Osteoblast (primary cell): Measurements from ENCODE around the gene DHX8. TPM values are rescaled to one million over a fixed set of nuclear protein-coding genes. Genes with fewer than 3 reads are reported as not detected.
"Not testable (repeated sequence)": the region's sequence is repeated elsewhere in the genome, so short reads cannot be mapped to it uniquely, and the experiment has no call there.

Experiments used
- DNase-seq: peaks from one replicate; pipeline ENCODE4 v3.0.0; 2011; ENCODE audit warnings: low spot score, mixed read lengths; ENCODE audit not compliant: insufficient read length; ENCODE audit errors: missing footprints
- H2AFZ ChIP-seq: 2 replicates; pipeline ENCODE4 v1.6.0; 2011; ENCODE audit warnings: mild to moderate bottlenecking, low read length
- H3K27ac ChIP-seq: 2 replicates; pipeline ENCODE4 v1.5.1; 2011; ENCODE audit warnings: mild to moderate bottlenecking, low read depth, low read length, moderate library complexity
- H3K27me3 ChIP-seq: 2 replicates; pipeline ENCODE4 v1.6.0; 2012; ENCODE audit warnings: mild to moderate bottlenecking, control low read depth, inconsistent platforms, low read length, moderate library complexity; ENCODE audit not compliant: insufficient read depth
- H3K36me3 ChIP-seq: 2 replicates; pipeline ENCODE4 v1.5.1; 2011; ENCODE audit warnings: mild to moderate bottlenecking, low read length, control low read depth, moderate library complexity; ENCODE audit not compliant: insufficient read depth
- H3K4me1 ChIP-seq: 2 replicates; pipeline ENCODE4 v1.5.1; 2011; ENCODE audit warnings: mild to moderate bottlenecking, low read length, control low read depth, moderate library complexity; ENCODE audit not compliant: insufficient read depth
- H3K4me2 ChIP-seq: 2 replicates; pipeline ENCODE4 v1.6.0; 2011; ENCODE audit warnings: mild to moderate bottlenecking, low read length; ENCODE audit not compliant: insufficient read depth
- H3K4me3 ChIP-seq: fragments of 200-600 bp; sonication (generic); 3 replicates; pipeline ENCODE4 v1.5.1; 2012; ENCODE audit warnings: mild to moderate bottlenecking, low read length, inconsistent platforms; ENCODE audit not compliant: insufficient read depth
- H3K79me2 ChIP-seq: 2 replicates; pipeline ENCODE4 v1.6.0; 2012; ENCODE audit warnings: mild to moderate bottlenecking, low read length, control low read depth, inconsistent platforms; ENCODE audit not compliant: insufficient read depth
- H3K9me3 ChIP-seq: 2 replicates; pipeline ENCODE4 v1.5.1; 2011; ENCODE audit warnings: low read depth, low read length, control low read depth
- H4K20me1 ChIP-seq: 2 replicates; pipeline ENCODE4 v1.6.0; 2012; ENCODE audit warnings: mild to moderate bottlenecking, low read length, control low read depth; ENCODE audit not compliant: insufficient read depth
- total RNA-seq: library from RNA; depleted of rRNA; stranded (reverse); fragments of >200 nt; gene quantifications from 2 replicates; pipeline ENCODE4 v1.2.3, GENCODE V29; 2012
- TF ChIP-seq, protein P1 (sequence below): IDR thresholded peaks from 2 replicates; pipeline ENCODE4 v1.5.1; 2011; ENCODE audit warnings: mild to moderate bottlenecking, low read depth, low read length, moderate library complexity; ENCODE audit errors: extremely low read depth

DHX8 gene
- total RNA-seq, 1 donor = 42.3 TPM

DNA sequence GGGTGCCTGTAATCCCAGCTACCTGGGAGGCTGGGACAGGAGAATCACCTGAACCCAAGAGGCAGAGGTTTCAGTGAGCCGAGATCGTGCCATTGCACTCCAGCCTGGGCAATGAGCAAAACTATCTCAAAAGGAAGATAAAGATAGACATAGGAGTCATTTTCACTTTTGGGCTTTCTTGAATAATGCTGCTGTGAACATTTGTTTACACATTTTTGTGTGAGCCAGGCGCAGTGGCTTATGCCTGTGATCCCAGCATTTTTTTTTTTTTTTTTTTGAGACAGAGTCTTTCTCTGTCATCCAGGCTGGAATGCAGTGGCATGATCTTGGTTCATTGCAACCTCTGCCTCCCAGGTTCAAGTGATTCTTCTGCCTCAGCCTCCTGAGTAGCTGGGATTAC is 27.4 kb downstream of the DHX8 start:
- DNase-seq, H3K4me3 ChIP-seq, H3K4me1 ChIP-seq, H3K27me3 ChIP-seq, H3K79me2 ChIP-seq, H3K27ac ChIP-seq, H2AFZ ChIP-seq, H4K20me1 ChIP-seq, H3K4me2 ChIP-seq, H3K9me3 ChIP-seq: not testable (repeated sequence)
- H3K36me3 ChIP-seq = peaks cover 48% of the 10 kb centered on the region

DNA sequence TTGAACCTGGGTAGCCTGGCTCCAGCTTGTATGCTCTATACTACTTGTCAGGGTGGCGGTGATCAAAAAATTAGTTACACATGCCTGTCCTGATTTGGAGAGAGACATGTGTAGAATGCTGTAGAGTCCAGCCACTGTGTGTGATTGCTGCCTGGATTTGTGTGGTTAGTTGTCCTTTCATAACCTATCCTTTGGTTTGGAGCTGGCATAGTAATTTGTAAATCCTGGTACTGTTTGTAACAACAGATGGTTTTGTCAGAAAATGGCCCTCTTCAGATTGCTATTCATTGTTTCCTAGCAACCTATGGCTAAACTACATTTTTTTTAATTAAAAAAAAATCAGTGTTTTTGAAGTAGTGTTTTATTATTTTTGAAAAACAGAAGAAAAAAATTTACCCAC is 31.9 kb downstream of the DHX8 start:
- H3K36me3 ChIP-seq = peaks cover 41% of the 10 kb centered on the region
- H3K9me3 ChIP-seq = no peaks in the 10 kb centered on the region
- H3K27me3 ChIP-seq = no peaks in the 10 kb centered on the region
- H3K27ac ChIP-seq = peak overlapping the region; percentile 87
- H3K79me2 ChIP-seq = no peaks in the 10 kb centered on the region
- no peak for DNase-seq
- peaks cover 13% of the 10 kb centered on the region for H4K20me1 ChIP-seq
- H3K4me3 ChIP-seq = no peak overlapping the region
- no peak overlapping the region for H3K4me2 ChIP-seq
- H3K4me1 ChIP-seq = peaks cover 20% of the 10 kb centered on the region
- no peak overlapping the region for H2AFZ ChIP-seq
- TF ChIP-seq, protein P1, sequence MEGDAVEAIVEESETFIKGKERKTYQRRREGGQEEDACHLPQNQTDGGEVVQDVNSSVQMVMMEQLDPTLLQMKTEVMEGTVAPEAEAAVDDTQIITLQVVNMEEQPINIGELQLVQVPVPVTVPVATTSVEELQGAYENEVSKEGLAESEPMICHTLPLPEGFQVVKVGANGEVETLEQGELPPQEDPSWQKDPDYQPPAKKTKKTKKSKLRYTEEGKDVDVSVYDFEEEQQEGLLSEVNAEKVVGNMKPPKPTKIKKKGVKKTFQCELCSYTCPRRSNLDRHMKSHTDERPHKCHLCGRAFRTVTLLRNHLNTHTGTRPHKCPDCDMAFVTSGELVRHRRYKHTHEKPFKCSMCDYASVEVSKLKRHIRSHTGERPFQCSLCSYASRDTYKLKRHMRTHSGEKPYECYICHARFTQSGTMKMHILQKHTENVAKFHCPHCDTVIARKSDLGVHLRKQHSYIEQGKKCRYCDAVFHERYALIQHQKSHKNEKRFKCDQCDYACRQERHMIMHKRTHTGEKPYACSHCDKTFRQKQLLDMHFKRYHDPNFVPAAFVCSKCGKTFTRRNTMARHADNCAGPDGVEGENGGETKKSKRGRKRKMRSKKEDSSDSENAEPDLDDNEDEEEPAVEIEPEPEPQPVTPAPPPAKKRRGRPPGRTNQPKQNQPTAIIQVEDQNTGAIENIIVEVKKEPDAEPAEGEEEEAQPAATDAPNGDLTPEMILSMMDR = no peak

- Histone ChIP-seq H3K4me3 (no peak overlapping the region), H3K27ac (peak overlapping the region; percentile 87)
These were observed 33.4 kb downstream of the DHX8 start for GRCh38 chr17:43517161-43517560.

DNA sequence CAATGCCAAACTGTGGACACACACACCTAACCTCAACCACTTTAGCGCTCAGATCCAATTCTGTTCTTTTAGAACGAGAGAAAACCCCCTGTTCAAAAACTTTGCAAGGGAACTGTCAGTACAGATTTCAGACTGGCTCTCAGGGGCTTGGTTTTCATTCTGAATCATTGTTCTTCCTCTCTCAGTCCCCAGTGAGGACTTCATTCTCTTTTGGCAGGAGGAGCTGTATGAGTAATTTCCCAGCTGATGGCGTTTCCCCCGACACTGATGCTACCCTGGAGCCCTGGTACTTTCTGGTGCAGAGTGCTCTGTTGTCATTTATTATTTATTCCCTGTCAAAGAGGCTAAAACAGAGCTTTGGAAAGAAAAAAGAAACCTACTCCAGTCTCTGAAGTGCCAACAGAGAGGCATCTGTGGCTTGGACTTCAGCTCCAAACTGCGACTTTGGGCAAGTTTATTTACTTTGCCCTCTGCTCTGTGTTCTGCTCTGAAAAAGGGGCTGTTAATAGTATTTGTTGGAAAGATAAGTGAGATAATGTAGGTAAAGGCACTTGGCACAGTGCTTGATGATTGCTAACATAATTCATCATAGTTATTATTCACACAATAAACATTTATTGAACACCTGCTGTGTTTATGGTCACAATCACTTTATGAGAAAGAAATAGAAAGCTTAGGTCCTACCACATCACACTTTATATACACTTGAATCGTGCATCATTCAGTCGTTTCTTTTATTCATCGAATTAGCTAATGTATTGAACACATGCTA is 34.0 kb downstream of the DHX8 start:
- peaks cover 57% of the 10 kb centered on the region for H3K36me3 ChIP-seq

More at GRCh38 chr17:43517161-43517560, 33.4 kb downstream of the DHX8 start:
- Histone ChIP-seq H3K9me3 (no peaks in the 10 kb centered on the region), H3K4me1 (peaks cover 20% of the 10 kb centered on the region), H3K4me2 (peak overlapping the region; percentile 25), H2AFZ (peak overlapping the region; percentile 1), H3K79me2 (no peaks in the 10 kb centered on the region), H3K27me3 (no peaks in the 10 kb centered on the region), H4K20me1 (peaks cover 13% of the 10 kb centered on the region), H3K36me3 (peaks cover 55% of the 10 kb centered on the region)
- TF ChIP-seq, protein P1 = no peak
- DNase-seq = peak; percentile 73

More for the DNA sequence above, 34.0 kb downstream of the DHX8 start:
- no peaks in the 10 kb centered on the region for H3K79me2 ChIP-seq
- H3K9me3 ChIP-seq = no peaks in the 10 kb centered on the region
- H3K4me1 ChIP-seq = peaks cover 20% of the 10 kb centered on the region
- TF ChIP-seq, protein P1 = no peak
- no peaks in the 10 kb centered on the region for H3K27me3 ChIP-seq
- peak overlapping the region; percentile 87 for H3K27ac ChIP-seq
- peak overlapping the region; percentile 25 for H3K4me2 ChIP-seq
- peaks cover 13% of the 10 kb centered on the region for H4K20me1 ChIP-seq
- no peak overlapping the region for H3K4me3 ChIP-seq
- DNase-seq = peak; percentile 89
- no peak overlapping the region for H2AFZ ChIP-seq
